ENCODE measurements around the gene TPST2.

GRCh38 chr22:26527574-26528465 is 62.1 kb downstream of the TPST2 start:
- TF ChIP-seq CTCF (conservative IDR thresholded peaks at IDR 0.05; ENCODE audit: low read depth, low read length) (no peak), EZH2 (IDR thresholded peaks at IDR 0.05; ENCODE audit: borderline replicate concordance, low read depth, low read length, poor library complexity, severe bottlenecking) (no peak)

All from A673 (cell line).